Ovary (tissue), 9 donors: ENCODE results near the gene RNF44. TPM values are rescaled to one million over a fixed set of nuclear protein-coding genes. Genes with fewer than 3 reads are reported as not detected.

Experiments used
- DNase-seq, 5 donors: peaks; one replicate each; pipeline ENCODE4 v3.0.0-alpha.2; 2019 to 2020
- H3K27ac ChIP-seq, 2 donors: fragments of 200-600 bp; one replicate each; pipeline versions ENCODE4 v1.5.1 to v1.8.0; 2019 to 2022
- H3K27me3 ChIP-seq: fragments of 200-600 bp; one replicate; pipeline ENCODE4 v1.8.0; 2022
- H3K36me3 ChIP-seq: fragments of 200-600 bp; sonication (generic); one replicate; pipeline ENCODE4 v1.5.1; 2019
- H3K4me1 ChIP-seq: one replicate; pipeline ENCODE4 v1.8.1; 2013; ENCODE audit warnings: mild to moderate bottlenecking, moderate library complexity; ENCODE audit not compliant: insufficient read depth
- H3K4me3 ChIP-seq: fragments of 200-600 bp; sonication (generic); one replicate; pipeline ENCODE4 v1.5.1; 2017
- H3K9me3 ChIP-seq, 2 donors: fragments of 200-600 bp in 1 of 2; sonication (generic) in 1 of 2; one replicate each; pipeline versions ENCODE4 v1.5.1 to v1.8.1; 2013 to 2019; ENCODE audit warnings: mild to moderate bottlenecking in 1 of 2, moderate library complexity in 1 of 2
- EP300 ChIP-seq: sonication (generic); formaldehyde crosslinking; IDR thresholded peaks from one replicate; pipeline ENCODE4 v1.6.1; 2017; ENCODE audit warnings: antibody characterized with exemption
- POLR2A ChIP-seq: fragments of 450-650 bp; IDR thresholded peaks from one replicate; pipeline ENCODE4 v1.6.1; 2017; ENCODE audit warnings: antibody characterized with exemption, mild to moderate bottlenecking, moderate library complexity
- WGBS, 3 donors: extraction: QIAGEN DNeasy Blood & Tissue Kit in 1 of 3; methylation state at CpG; one replicate each; pipeline versions ENCODE4 v1.1.5 to v1.1.7; 2013 to 2017; 5-methylcytosine and 5-hydroxymethylcytosine counted together
- intact Hi-C, 4 donors: fragments of 100-400 bp; cut with DNase I; formaldehyde crosslinking; loops; one replicate each; pipeline versions ENCODE4 v1.11.0 to v1.15.1; 2022 to 2023
- polyA plus RNA-seq, 2 donors: library from polyadenylated mRNA; stranded (reverse); fragments of 200-250 nt in 1 of 2; fragments of 350-450 nt in 1 of 2; fragmentation: Illumina TruSeq in 1 of 2; extraction: RNeasy Lipid Tissue Mini Kit (QIAGEN cat#74804) in 1 of 2; gene quantifications; one replicate each; pipeline ENCODE4 v1.2.3, GENCODE V29; 2013 to 2014
- total RNA-seq, 7 donors: library from RNA; depleted of rRNA in 2 of 7; stranded (reverse); fragments of >200 nt in 2 of 7; fragmentation: NEBNext Ultra II Directional in 3 of 7; extraction: Animal tissue kit (Norgen Biotek cat#: 25700) in 3 of 7; gene quantifications; one replicate each; pipeline versions ENCODE4 v1.1.0 to v1.2.4, GENCODE V29; 2016 to 2023
- TF ChIP-seq, protein P1 (sequence below), 3 donors: fragments of 450-650 bp in 2 of 3; fragments of 200-600 bp in 1 of 3; IDR thresholded peaks; one replicate each; pipeline versions ENCODE4 v1.5.1 to v1.8.0; 2016 to 2022; ENCODE audit warnings: antibody characterized with exemption in 3 of 3, mild to moderate bottlenecking in 1 of 3
- donor health status: DM: no; HTN: no; CAD: no; lungs with moderate emphysema.
- donor health status: DM: no; HTN: no; CAD: no.
- donor health status: Bipolar disorder and iron deficiency.
- donor health status: DM: yes; HTN: yes; CAD: no.
- donor health status: DM: no; HTN: no; CAD: no.
- donor health status: DM: yes; HTN: yes; CAD: no.

The RNF44 gene
- total and polyA plus RNA-seq, 9 donors = 9.2 to 44.7 (median 30.2) TPM

- 34 to 54% (median 44%) methylated on average over 11 of the region's 11 CpGs for WGBS, 3 donors
- TF ChIP-seq, protein P1, sequence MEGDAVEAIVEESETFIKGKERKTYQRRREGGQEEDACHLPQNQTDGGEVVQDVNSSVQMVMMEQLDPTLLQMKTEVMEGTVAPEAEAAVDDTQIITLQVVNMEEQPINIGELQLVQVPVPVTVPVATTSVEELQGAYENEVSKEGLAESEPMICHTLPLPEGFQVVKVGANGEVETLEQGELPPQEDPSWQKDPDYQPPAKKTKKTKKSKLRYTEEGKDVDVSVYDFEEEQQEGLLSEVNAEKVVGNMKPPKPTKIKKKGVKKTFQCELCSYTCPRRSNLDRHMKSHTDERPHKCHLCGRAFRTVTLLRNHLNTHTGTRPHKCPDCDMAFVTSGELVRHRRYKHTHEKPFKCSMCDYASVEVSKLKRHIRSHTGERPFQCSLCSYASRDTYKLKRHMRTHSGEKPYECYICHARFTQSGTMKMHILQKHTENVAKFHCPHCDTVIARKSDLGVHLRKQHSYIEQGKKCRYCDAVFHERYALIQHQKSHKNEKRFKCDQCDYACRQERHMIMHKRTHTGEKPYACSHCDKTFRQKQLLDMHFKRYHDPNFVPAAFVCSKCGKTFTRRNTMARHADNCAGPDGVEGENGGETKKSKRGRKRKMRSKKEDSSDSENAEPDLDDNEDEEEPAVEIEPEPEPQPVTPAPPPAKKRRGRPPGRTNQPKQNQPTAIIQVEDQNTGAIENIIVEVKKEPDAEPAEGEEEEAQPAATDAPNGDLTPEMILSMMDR (IDR thresholded peaks at IDR 0.05) = no peak
- no peak for TF ChIP-seq POLR2A
- no peak for TF ChIP-seq EP300
- intact Hi-C loops = no loop called here
- Histone ChIP-seq H3K4me3 (peak overlapping the region; percentile 95), H3K4me1 (peaks cover 16% of the 10 kb centered on the region), H3K9me3 (no peaks in the 10 kb centered on the region), H3K36me3 (no peaks in the 10 kb centered on the region), H3K27me3 (no peaks in the 10 kb centered on the region), H3K27ac (peak overlapping the region; percentile 2 to 93)
- peak in 1 of 5 donors; percentile 21 for DNase-seq
Observed at GRCh38 chr5:176535101-176535663, 2.0 kb downstream of the RNF44 start.

DNA sequence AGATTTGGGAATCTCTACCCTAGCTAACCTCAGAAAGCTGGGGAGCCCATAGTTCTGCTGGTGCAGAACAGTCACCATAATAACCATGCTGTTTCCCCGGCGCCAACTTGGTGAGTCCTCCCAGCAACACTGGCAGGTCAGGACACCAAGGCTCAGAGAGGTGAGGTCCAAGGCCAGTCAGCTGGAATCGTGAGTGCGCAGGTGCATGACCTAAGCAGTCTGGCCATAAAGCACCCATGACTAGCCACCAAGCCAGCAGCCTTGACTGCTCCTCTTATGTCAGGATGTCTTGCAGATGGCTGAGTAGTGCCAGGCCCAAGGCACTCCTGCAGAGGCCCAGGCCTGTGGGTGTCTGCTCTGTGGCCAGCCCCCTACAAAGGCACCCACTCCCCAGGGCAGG, 2.6 kb downstream of the RNF44 start:
- no peaks in the 10 kb centered on the region for H3K9me3 ChIP-seq
- intact Hi-C loops = no loop called here
- DNase-seq = peak in 2 of 5 donors; percentile 28 to 29
- H3K4me3 ChIP-seq = no peak overlapping the region
- peaks cover 16% of the 10 kb centered on the region for H3K4me1 ChIP-seq
- H3K27me3 ChIP-seq = no peaks in the 10 kb centered on the region
- H3K36me3 ChIP-seq = no peaks in the 10 kb centered on the region
- 64 to 66% (median 65%) methylated on average over 4 of the region's 4 CpGs for WGBS, 3 donors
- TF ChIP-seq POLR2A (no peak), EP300 (no peak)
- TF ChIP-seq, protein P1 (IDR thresholded peaks at IDR 0.05) = no peak
- peak overlapping the region; percentile 2 to 93 for H3K27ac ChIP-seq

GRCh38 chr5:176533894-176534611, 3.1 kb downstream of the RNF44 start:
- Histone ChIP-seq H3K9me3 (no peaks in the 10 kb centered on the region), H3K27ac (peak overlapping the region in 1 of 2 donors; percentile 46), H3K27me3 (no peaks in the 10 kb centered on the region), H3K36me3 (no peaks in the 10 kb centered on the region), H3K4me3 (no peak overlapping the region), H3K4me1 (peaks cover 16% of the 10 kb centered on the region)
- intact Hi-C loops = no loop called here
- WGBS, 3 donors = 7 to 12% (median 10%) methylated on average over 10 of the region's 10 CpGs
- peak; percentile 33 to 69 (median 47) for DNase-seq
- TF ChIP-seq POLR2A = no peak
- no peak for TF ChIP-seq EP300
- TF ChIP-seq, protein P1 (IDR thresholded peaks at IDR 0.05) = no peak

- 29 to 34% (median 29%) methylated on average over 8 of the region's 8 CpGs for WGBS, 3 donors
- Histone ChIP-seq H3K27ac (peak overlapping the region in 1 of 2 donors; percentile 46), H3K36me3 (no peaks in the 10 kb centered on the region), H3K4me3 (no peak overlapping the region), H3K9me3 (no peaks in the 10 kb centered on the region), H3K27me3 (no peaks in the 10 kb centered on the region), H3K4me1 (peaks cover 16% of the 10 kb centered on the region)
- TF ChIP-seq, protein P1 (IDR thresholded peaks at IDR 0.05) = no peak
- no peak for TF ChIP-seq POLR2A
- no peak for TF ChIP-seq EP300
- intact Hi-C loops = no loop called here
- DNase-seq = peak in 3 of 5 donors; percentile 42 to 55 (median 43)
Observed at GRCh38 chr5:176533390-176533789, 3.8 kb downstream of the RNF44 start.
